CD1c-positive myeloid dendritic cell (primary cell): Measurements from ENCODE around the gene CBARP.

ENCODE experiments used
- DNase-seq: peaks from one replicate; pipeline ENCODE4 v3.0.0-alpha.2; 2016; ENCODE audit errors: extremely low spot score

CBARP gene

GRCh38 chr19:1227304-1228054 lies 10.3 kb downstream of the CBARP start:
- DNase-seq = no peak

- DNase-seq = no peak
Observed at GRCh38 chr19:1226522-1227303, 11.1 kb downstream of the CBARP start.

- no peak for DNase-seq
Observed at GRCh38 chr19:1226227-1226518, 11.6 kb downstream of the CBARP start.

GRCh38 chr19:1225440-1226226 lies 12.2 kb downstream of the CBARP start:
- DNase-seq = peak; percentile 46

GRCh38 chr19:1224847-1225246 lies 13.0 kb downstream of the CBARP start:
- no peak for DNase-seq

GRCh38 chr19:1224047-1224825 lies 13.6 kb downstream of the CBARP start:
- no peak for DNase-seq

- no peak for DNase-seq
Observed at GRCh38 chr19:1223018-1223855, 14.6 kb downstream of the CBARP start.

GRCh38 chr19:1222394-1222793 lies 15.4 kb downstream of the CBARP start:
- no peak for DNase-seq

- no peak for DNase-seq
Observed at GRCh38 chr19:1221904-1222255, 15.9 kb downstream of the CBARP start.

GRCh38 chr19:1220976-1221903 lies 16.6 kb downstream of the CBARP start:
- DNase-seq = peak; percentile 47

- no peak for DNase-seq
Observed at GRCh38 chr19:1220477-1220930, 17.3 kb downstream of the CBARP start.

- no peak for DNase-seq
Observed at GRCh38 chr19:1219786-1220476, 17.9 kb downstream of the CBARP start.

- DNase-seq = no peak
Observed at GRCh38 chr19:1218751-1219567, 18.8 kb downstream of the CBARP start.

GRCh38 chr19:1217366-1217765 lies 20.4 kb downstream of the CBARP start:
- DNase-seq = no peak

- DNase-seq = no peak
Observed at GRCh38 chr19:1216756-1217155, 21.0 kb downstream of the CBARP start.

GRCh38 chr19:1214862-1215731 lies 22.7 kb downstream of the CBARP start:
- DNase-seq = no peak

GRCh38 chr19:1214299-1214861 lies 23.4 kb downstream of the CBARP start:
- no peak for DNase-seq
